ENCODE data around the gene KRTAP4-12.
"Not testable (repeated sequence)": the region's sequence is repeated elsewhere in the genome, so short reads cannot be mapped to it uniquely, and the experiment has no call there.

The KRTAP4-12 gene

GRCh38 chr17:41123991-41124371 is at the start of gene KRTAP4-12:
KRTAP4-12 (minus strand) TSS chr17:41124182; CDS start chr17:41124122, 60 bp downstream.
- DNase-seq (ENCODE audit: low read depth in 3 of 3, low spot score in 1 of 3): not testable (repeated sequence)

GRCh38 chr17:41171886-41172285 is 47.9 kb upstream of the KRTAP4-12 start:
- no peak for DNase-seq (ENCODE audit: low read depth in 3 of 3, low spot score in 1 of 3)

- DNase-seq (ENCODE audit: low read depth in 3 of 3, low spot score in 1 of 3): no peak
These were observed 44.1 kb upstream of the KRTAP4-12 start, which contains the start of gene KRTAP4-3 for GRCh38 chr17:41168121-41168520. KRTAP4-3 (minus strand) TSS chr17:41168221; CDS start chr17:41168172, 49 bp downstream.

- DNase-seq (ENCODE audit: low read depth in 3 of 3, low spot score in 1 of 3): no peak
These were observed 43.6 kb upstream of the KRTAP4-12 start for GRCh38 chr17:41167561-41167960.

GRCh38 chr17:41163828-41164227 is 39.8 kb upstream of the KRTAP4-12 start:
- DNase-seq (ENCODE audit: low read depth in 3 of 3, low spot score in 1 of 3): no peak

GRCh38 chr17:41160648-41161047 is 36.7 kb upstream of the KRTAP4-12 start, which contains the start of gene KRTAP4-4:
KRTAP4-4 (minus strand) TSS chr17:41160748; CDS start chr17:41160691, 57 bp downstream.
- DNase-seq (ENCODE audit: low read depth in 3 of 3, low spot score in 1 of 3): no peak

- DNase-seq (ENCODE audit: low read depth in 3 of 3, low spot score in 1 of 3): not testable (repeated sequence)
These were observed 36.2 kb upstream of the KRTAP4-12 start for GRCh38 chr17:41160190-41160589.

GRCh38 chr17:41153856-41154255 is 29.9 kb upstream of the KRTAP4-12 start:
- DNase-seq (ENCODE audit: low read depth in 3 of 3, low spot score in 1 of 3): no peak

- DNase-seq (ENCODE audit: low read depth in 3 of 3, low spot score in 1 of 3): no peak
These were observed 27.5 kb upstream of the KRTAP4-12 start for GRCh38 chr17:41151525-41151924.

- DNase-seq (ENCODE audit: low read depth in 3 of 3, low spot score in 1 of 3): no peak
These were observed 26.0 kb upstream of the KRTAP4-12 start for GRCh38 chr17:41150026-41150425.

- no peak for DNase-seq (ENCODE audit: low read depth in 3 of 3, low spot score in 1 of 3)
These were observed 25.6 kb upstream of the KRTAP4-12 start, which contains the start of gene KRTAP4-5 for GRCh38 chr17:41149652-41149985. KRTAP4-5 (minus strand) TSS chr17:41149825; CDS start chr17:41149767, 58 bp downstream.

- not testable (repeated sequence) for DNase-seq (ENCODE audit: low read depth in 3 of 3, low spot score in 1 of 3)
These were observed 25.1 kb upstream of the KRTAP4-12 start for GRCh38 chr17:41148971-41149651.

- no peak for DNase-seq (ENCODE audit: low read depth in 3 of 3, low spot score in 1 of 3)
These were observed 23.7 kb upstream of the KRTAP4-12 start for GRCh38 chr17:41147531-41148204.

- DNase-seq (ENCODE audit: low read depth in 3 of 3, low spot score in 1 of 3): no peak
These were observed 21.3 kb upstream of the KRTAP4-12 start for GRCh38 chr17:41145261-41145660.

- no peak for DNase-seq (ENCODE audit: low read depth in 3 of 3, low spot score in 1 of 3)
These were observed 20.9 kb upstream of the KRTAP4-12 start for GRCh38 chr17:41144846-41145245.

- DNase-seq (ENCODE audit: low read depth in 3 of 3, low spot score in 1 of 3): no peak
These were observed 17.4 kb upstream of the KRTAP4-12 start for GRCh38 chr17:41141361-41141760.

- no peak for DNase-seq (ENCODE audit: low read depth in 3 of 3, low spot score in 1 of 3)
These were observed 16.6 kb upstream of the KRTAP4-12 start, which contains the start of gene KRTAP4-6 for GRCh38 chr17:41140360-41141131. KRTAP4-6 (minus strand) TSS chr17:41140544; CDS start chr17:41140487, 57 bp downstream.

- not testable (repeated sequence) for DNase-seq (ENCODE audit: low read depth in 3 of 3, low spot score in 1 of 3)
These were observed 15.9 kb upstream of the KRTAP4-12 start for GRCh38 chr17:41139865-41140264.

- DNase-seq (ENCODE audit: low read depth in 3 of 3, low spot score in 1 of 3): no peak
These were observed 10.1 kb upstream of the KRTAP4-12 start for GRCh38 chr17:41133880-41134735.

- no peak for DNase-seq (ENCODE audit: low read depth in 3 of 3, low spot score in 1 of 3)
These were observed 8.0 kb upstream of the KRTAP4-12 start for GRCh38 chr17:41131979-41132378.

- no peak for DNase-seq (ENCODE audit: low read depth in 3 of 3, low spot score in 1 of 3)
These were observed 3.4 kb upstream of the KRTAP4-12 start for GRCh38 chr17:41127371-41127770.
